Stomach smooth muscle (tissue), 2 donors: Measurements from ENCODE around the gene MED26.

Experiments used
- H3K27ac ChIP-seq: one replicate; pipeline ENCODE4 v1.7.0; 2013; ENCODE audit warnings: mild to moderate bottlenecking, low read length, inconsistent platforms
- H3K27me3 ChIP-seq, 2 donors: one replicate each; pipeline ENCODE4 v1.7.0; 2013; ENCODE audit warnings: low read length in 2 of 2; ENCODE audit not compliant: insufficient read depth in 2 of 2, control insufficient read depth in 1 of 2
- H3K36me3 ChIP-seq, 2 donors: one replicate each; pipeline ENCODE4 v1.7.0; 2013; ENCODE audit warnings: low read length in 2 of 2; ENCODE audit not compliant: control insufficient read depth in 2 of 2, insufficient read depth in 2 of 2
- H3K4me1 ChIP-seq: one replicate; pipeline ENCODE4 v1.7.0; 2013; ENCODE audit warnings: low read length; ENCODE audit not compliant: control insufficient read depth, insufficient read depth
- H3K4me3 ChIP-seq, 2 donors: one replicate each; pipeline ENCODE4 v1.7.0; 2013; ENCODE audit warnings: low read length in 2 of 2
- H3K9ac ChIP-seq, 2 donors: one replicate each; pipeline ENCODE4 v1.7.0; 2013; ENCODE audit warnings: low read length in 2 of 2, mild to moderate bottlenecking in 1 of 2
- H3K9me3 ChIP-seq, 2 donors: one replicate each; pipeline ENCODE4 v1.7.0; 2013; ENCODE audit warnings: low read length in 2 of 2; ENCODE audit not compliant: control insufficient read depth in 2 of 2
- donor health status: healthy.
- donor health status: Pancreatic carcinoma.

MED26 gene

DNA sequence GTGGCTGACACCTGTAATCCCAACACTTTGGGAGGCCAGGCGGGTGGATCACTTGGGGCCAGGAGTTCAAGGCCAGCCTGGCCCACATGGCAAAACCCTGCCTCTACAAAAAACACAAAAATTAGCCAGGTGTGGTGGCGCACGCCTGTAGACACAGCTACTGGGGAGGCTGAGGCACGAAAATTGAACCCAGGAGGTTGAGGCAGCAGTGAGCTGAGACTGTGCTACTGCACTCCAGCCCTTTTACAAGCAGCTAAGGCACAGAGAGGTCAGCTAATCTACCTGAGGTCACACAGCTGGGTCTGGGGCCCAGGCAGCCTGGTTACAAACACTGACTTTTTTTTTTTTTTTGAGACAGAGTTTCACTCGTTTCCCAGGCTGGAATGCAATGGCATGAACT is 27.2 kb downstream of the MED26 start:
- H3K4me3 ChIP-seq: no peak overlapping the region
- H3K27ac ChIP-seq: no peak overlapping the region
- no peak overlapping the region for H3K9ac ChIP-seq
- peaks cover 0 to 2% of the 10 kb centered on the region in 2 donors for H3K36me3 ChIP-seq
- peaks cover 25% of the 10 kb centered on the region for H3K4me1 ChIP-seq
- H3K9me3 ChIP-seq: no peaks in the 10 kb centered on the region
- no peaks in the 10 kb centered on the region for H3K27me3 ChIP-seq

DNA sequence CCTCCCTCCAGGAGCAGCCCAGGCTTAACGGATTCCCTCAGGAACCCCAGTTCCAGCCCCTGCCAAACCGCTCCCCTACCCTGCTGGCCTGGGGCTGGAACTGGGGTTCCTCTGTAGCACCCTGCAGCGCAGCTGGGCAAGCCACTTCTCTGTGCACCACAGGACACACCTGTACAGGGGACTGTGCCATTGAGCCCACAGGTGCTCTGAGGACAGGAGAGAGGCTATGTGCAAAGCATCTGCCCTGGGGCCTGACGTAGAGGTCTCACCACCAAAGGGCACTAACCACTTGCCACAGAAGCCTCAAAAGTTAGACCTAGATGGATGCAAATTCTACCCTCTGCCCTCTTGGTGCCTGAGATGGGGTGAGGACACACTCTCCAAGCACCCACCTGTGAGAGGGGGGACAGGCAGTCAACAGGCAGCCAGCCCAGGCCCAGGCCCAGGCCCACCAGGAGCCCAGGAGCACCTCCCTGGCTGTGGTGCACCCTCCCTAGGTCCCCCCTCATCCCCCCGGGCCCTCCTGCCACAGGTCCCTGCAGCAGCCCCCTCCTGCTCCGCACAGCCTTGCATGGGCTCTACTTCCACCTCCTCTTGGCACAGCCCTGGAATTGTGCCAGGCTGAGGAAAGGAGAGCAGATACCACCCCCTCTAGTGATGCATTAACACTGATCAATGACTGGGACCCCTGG is 28.2 kb downstream of the MED26 start:
- no peak overlapping the region for H3K27ac ChIP-seq
- no peaks in the 10 kb centered on the region for H3K27me3 ChIP-seq
- no peak overlapping the region for H3K9ac ChIP-seq
- H3K4me3 ChIP-seq: no peak overlapping the region
- peaks cover 0 to 2% of the 10 kb centered on the region in 2 donors for H3K36me3 ChIP-seq
- no peaks in the 10 kb centered on the region for H3K9me3 ChIP-seq
- H3K4me1 ChIP-seq: peaks cover 25% of the 10 kb centered on the region

DNA sequence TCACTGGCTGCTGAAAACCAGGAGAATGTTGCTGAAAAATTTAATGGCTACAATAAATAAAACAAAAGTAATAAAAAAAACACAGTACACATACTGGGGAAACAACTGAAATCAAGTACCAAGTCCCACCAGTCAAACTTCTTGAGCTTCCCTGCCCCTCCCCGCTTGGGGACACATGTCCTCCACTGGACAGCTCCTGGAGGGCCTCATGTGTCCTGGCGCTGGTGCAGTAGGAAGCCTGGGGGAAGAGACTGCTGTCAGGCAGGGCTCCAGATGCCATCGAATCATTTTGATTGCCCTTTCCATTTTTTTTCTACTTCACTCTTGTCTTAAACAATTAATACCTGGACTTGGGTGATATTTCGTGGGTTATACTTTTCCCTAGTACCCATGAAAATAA is 29.2 kb downstream of the MED26 start:
- H3K27ac ChIP-seq: peak overlapping the region; percentile 55

DNA sequence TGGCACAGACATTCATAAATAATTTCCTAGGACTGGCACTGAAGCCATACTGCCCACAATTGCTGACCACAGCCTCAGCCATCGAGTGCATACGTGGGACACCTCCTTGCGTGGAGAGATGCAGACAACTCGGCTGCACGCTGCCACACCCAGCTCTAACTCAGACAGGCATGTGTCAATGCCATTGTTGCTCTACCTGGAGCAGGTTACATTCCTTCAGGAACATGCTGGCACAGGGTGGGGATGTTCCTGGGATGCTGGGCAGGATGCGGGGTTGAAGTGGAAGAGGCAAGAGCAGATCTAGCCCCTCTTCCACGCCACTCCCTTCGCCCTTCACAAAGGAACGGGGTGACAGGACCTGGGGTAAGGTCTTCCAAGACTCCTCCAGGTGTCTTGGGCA is 31.6 kb downstream of the MED26 start:
- Histone ChIP-seq H3K9me3 (no peaks in the 10 kb centered on the region), H3K36me3 (peaks cover 0 to 2% of the 10 kb centered on the region in 2 donors), H3K27me3 (no peaks in the 10 kb centered on the region), H3K27ac (no peak overlapping the region), H3K4me3 (no peak overlapping the region), H3K4me1 (peaks cover 34% of the 10 kb centered on the region), H3K9ac (no peak overlapping the region)

More for the DNA sequence above, 29.2 kb downstream of the MED26 start:
- H3K9ac ChIP-seq: no peak overlapping the region
- H3K9me3 ChIP-seq: no peaks in the 10 kb centered on the region
- no peak overlapping the region for H3K4me3 ChIP-seq
- H3K4me1 ChIP-seq: peaks cover 26% of the 10 kb centered on the region
- peaks cover 0 to 2% of the 10 kb centered on the region in 2 donors for H3K36me3 ChIP-seq
- no peaks in the 10 kb centered on the region for H3K27me3 ChIP-seq

DNA sequence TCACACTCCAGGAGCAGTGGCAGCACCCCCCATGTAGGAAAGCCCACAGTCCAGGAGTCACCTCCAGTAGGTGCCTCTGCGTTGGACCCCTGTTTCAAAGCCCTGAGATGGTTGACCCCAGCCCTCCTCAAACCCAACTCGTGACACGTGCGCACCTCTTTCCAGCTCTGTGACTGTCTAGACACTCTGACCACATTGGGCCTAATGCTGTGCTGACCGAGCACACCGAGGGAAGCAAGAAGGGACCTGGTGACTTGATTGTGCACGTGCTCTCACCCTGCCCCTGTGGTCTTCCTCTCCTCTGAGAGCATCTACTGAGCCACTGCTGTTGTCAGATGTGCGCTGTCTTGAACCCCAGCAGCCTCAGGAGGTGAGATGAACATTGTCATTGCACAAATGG is 32.9 kb downstream of the MED26 start:
- no peak overlapping the region for H3K27ac ChIP-seq
- H3K36me3 ChIP-seq: peaks cover 0 to 2% of the 10 kb centered on the region in 2 donors
- H3K27me3 ChIP-seq: no peaks in the 10 kb centered on the region
- H3K9me3 ChIP-seq: no peaks in the 10 kb centered on the region
- no peak overlapping the region for H3K4me3 ChIP-seq
- peaks cover 35% of the 10 kb centered on the region for H3K4me1 ChIP-seq
- H3K9ac ChIP-seq: no peak overlapping the region

DNA sequence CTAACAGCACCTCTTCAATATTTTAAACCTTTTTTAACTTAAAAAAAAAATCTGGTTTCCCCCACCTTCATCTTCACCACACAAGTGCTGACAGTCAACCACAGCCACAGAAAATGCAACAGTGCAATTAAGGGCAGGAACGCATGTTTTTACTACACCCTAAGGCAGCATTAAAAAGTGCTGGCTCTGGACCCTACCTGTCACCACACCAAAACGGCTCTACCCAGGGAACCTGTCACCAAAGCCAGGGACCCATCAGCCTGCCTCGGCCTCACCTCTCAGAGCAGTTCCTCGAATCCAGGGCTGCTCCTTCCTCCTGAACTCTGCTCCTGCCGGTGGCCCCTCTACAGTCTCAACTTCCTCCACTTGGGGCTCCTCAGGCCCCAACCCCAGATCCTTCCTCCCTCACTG is 33.3 kb downstream of the MED26 start:
- H3K4me1 ChIP-seq: peaks cover 39% of the 10 kb centered on the region
- no peak overlapping the region for H3K9ac ChIP-seq
- no peak overlapping the region for H3K27ac ChIP-seq
- no peaks in the 10 kb centered on the region for H3K9me3 ChIP-seq
- H3K4me3 ChIP-seq: no peak overlapping the region
- H3K27me3 ChIP-seq: no peaks in the 10 kb centered on the region
- peaks cover 0 to 2% of the 10 kb centered on the region in 2 donors for H3K36me3 ChIP-seq

DNA sequence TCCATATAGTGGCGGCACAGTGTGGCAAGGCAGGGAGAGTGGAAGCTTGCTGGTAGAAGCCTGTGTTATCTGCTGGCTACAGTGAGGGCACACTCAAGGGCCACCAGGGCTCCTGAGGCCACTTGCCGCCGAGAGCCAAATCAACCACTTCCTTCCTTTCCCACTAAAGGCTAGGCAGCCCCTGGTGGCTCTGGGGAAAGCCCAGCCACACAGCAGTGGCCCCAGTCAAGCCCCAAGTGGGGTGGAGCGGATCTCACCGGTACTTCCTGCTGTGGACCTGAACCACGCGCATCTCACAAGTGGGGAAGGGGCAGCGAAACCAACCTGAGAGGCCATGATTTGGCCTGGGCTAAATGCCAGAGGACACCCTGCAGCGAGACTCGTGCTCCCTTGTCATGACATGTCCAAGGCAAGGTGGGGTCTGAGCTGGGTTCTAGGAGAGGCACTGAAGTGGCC is 33.8 kb downstream of the MED26 start:
- H3K4me1 ChIP-seq: peaks cover 37% of the 10 kb centered on the region
- H3K9ac ChIP-seq: no peak overlapping the region
- no peak overlapping the region for H3K4me3 ChIP-seq
- H3K9me3 ChIP-seq: no peaks in the 10 kb centered on the region
- H3K36me3 ChIP-seq: peaks cover 0 to 2% of the 10 kb centered on the region in 2 donors
- no peaks in the 10 kb centered on the region for H3K27me3 ChIP-seq
- no peak overlapping the region for H3K27ac ChIP-seq

DNA sequence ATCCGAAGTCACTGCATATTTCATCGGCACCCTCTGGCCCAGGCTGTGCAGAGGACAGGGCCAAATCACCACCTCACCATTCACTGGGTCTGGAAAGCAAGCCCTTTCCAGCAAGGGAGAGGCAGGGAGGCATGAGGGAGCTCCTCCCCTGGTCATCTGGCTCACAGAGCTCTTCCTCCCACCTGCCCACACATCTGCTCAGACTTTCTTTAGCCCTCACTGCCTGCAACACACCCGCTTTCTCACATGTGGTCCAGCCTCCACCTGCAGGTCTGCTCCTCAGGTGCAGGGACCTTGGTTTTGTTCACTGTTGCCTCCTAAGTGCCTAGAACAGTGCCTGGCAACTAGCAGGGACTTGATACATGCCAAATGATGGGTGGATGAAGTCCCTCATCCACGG is 34.8 kb downstream of the MED26 start:
- H3K27ac ChIP-seq: no peak overlapping the region

DNA sequence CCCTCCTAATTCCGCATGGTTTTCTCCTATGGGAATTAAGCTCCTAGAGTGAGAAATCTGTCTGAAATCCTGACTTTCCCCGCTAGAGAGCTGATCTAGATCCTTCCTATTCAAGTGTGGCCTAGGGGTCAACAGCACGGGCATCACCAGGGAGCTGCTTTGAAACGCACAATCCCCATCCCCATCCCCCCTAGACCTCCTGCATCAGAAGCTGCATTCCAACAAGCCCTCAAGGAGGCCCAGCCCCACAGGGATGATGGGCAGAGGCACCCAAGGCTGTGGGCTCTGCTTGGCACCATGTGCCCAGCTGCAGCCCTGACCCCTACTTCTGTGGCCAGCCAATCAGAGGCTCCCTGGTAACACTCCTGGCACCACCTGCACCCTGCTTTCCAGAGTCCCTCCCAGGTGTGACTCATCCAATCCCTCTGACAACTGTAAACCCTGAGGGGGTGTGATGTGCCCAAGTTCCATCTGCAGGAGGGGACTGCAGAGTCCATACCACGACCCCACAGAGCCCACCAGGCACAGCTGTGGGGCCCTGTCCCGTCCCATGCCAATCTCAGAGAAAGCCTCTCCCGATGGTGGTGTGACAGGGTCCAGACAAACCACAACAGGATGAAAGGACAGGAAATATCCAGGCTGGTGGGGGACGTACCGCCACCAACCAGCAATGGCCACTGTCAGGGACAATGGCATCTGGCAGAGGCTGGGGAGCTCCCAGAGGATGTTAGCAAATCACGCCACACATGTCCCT is 36.0 kb downstream of the MED26 start:
- H3K4me1 ChIP-seq: peaks cover 44% of the 10 kb centered on the region

More for the DNA sequence above, 34.8 kb downstream of the MED26 start:
- Histone ChIP-seq H3K36me3 (peaks cover 0 to 2% of the 10 kb centered on the region in 2 donors), H3K9me3 (no peaks in the 10 kb centered on the region), H3K27me3 (no peaks in the 10 kb centered on the region), H3K4me1 (peaks cover 39% of the 10 kb centered on the region), H3K9ac (no peak overlapping the region), H3K4me3 (no peak overlapping the region)

DNA sequence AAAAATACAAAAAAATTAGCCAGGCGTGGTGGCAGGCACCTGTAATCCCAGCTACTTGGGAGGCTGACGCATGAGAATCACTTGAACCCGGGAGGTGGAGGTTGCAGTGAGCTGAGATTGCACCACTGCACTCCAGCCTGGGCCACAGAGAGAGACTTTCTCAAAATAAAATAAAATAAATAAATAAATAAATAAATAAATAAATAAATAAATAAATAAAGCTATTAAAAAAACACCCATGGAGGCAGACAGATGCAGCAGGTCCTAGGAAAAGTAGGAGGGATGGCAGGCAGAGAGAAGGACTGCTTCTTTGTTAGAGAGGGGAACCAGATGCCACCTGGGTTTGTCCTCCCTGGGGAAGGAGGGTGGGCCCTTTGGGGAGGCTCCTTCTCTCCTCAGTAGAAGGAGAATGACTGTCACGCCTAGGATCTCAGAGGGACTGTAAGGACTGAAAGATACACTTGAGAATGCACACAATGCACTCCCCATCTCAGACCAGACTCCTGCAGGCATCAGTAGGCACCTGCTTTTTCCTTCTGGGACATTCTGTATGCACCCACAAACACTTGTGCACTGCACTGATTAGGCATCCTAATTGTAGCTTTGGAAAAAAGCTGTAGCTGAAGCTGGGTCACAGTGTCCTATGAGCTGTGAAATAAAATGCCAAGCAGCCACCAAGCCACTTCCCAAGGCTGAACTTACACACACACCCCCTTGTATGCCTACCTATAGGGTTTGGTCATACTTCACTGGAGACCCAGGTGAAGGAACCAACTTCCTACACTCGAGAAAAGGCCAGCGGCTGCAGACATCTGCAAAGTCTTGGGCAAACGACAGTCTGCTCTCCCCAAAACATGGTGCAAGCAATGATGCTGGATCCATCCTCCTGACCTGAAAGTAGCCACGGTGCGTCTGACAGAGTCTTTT is 36.9 kb downstream of the MED26 start:
- Histone ChIP-seq H3K36me3 (no peaks in the 10 kb centered on the region), H3K9me3 (no peaks in the 10 kb centered on the region), H3K4me3 (no peak overlapping the region), H3K4me1 (peaks cover 45% of the 10 kb centered on the region), H3K9ac (no peak overlapping the region), H3K27ac (no peak overlapping the region), H3K27me3 (no peaks in the 10 kb centered on the region)

More for the DNA sequence above, 36.0 kb downstream of the MED26 start:
- H3K27me3 ChIP-seq: no peaks in the 10 kb centered on the region
- H3K27ac ChIP-seq: no peak overlapping the region
- no peaks in the 10 kb centered on the region for H3K9me3 ChIP-seq
- no peaks in the 10 kb centered on the region for H3K36me3 ChIP-seq
- no peak overlapping the region for H3K4me3 ChIP-seq
- H3K9ac ChIP-seq: no peak overlapping the region
